Nephron progenitor cell (in vitro differentiated cells): ENCODE data around the gene ALG1L2.
"Not testable (repeated sequence)": the region's sequence is repeated elsewhere in the genome, so short reads cannot be mapped to it uniquely, and the experiment has no call there.

ENCODE experiments used
- DNase-seq: peaks from one replicate; pipeline ENCODE4 v3.0.0; 2021
- H3K27ac Mint-ChIP-seq: 2 replicates; pipeline ENCODE4 v1.8.0; 2021; ENCODE audit warnings: mild to moderate bottlenecking, moderate library complexity, mixed read lengths
- H3K27me3 Mint-ChIP-seq: 2 replicates; pipeline ENCODE4 v1.8.0; 2021; ENCODE audit warnings: mild to moderate bottlenecking, low read depth, mixed read lengths; ENCODE audit not compliant: poor library complexity
- H3K36me3 Mint-ChIP-seq: 2 replicates; pipeline ENCODE4 v1.8.0; 2021; ENCODE audit warnings: low read depth, mixed read lengths
- H3K4me1 Mint-ChIP-seq: 2 replicates; pipeline ENCODE4 v1.8.0; 2021; ENCODE audit warnings: mixed read lengths
- H3K4me3 Mint-ChIP-seq: 2 replicates; pipeline ENCODE4 v1.8.0; 2021; ENCODE audit warnings: mild to moderate bottlenecking, moderate library complexity, mixed read lengths
- H3K9me3 Mint-ChIP-seq: 2 replicates; pipeline ENCODE4 v1.8.0; 2021; ENCODE audit warnings: mild to moderate bottlenecking, moderate library complexity, mixed read lengths
- CTCF ChIP-seq: fragments of 200-600 bp; sonication (generic); IDR thresholded peaks from 2 replicates; pipeline ENCODE4 v1.5.0; 2021; ENCODE audit warnings: antibody characterized with exemption

ALG1L2 gene

GRCh38 chr3:130115400-130115799 is 33.8 kb downstream of the ALG1L2 start:
- Mint-ChIP-seq H3K36me3 (peaks cover 23% of the 10 kb centered on the region), H3K4me1 (peaks cover 24% of the 10 kb centered on the region)
- DNase-seq, H3K4me3 Mint-ChIP-seq, H3K27ac Mint-ChIP-seq, H3K27me3 Mint-ChIP-seq, H3K9me3 Mint-ChIP-seq: not testable (repeated sequence)

GRCh38 chr3:130117933-130118332 is 36.3 kb downstream of the ALG1L2 start:
- Mint-ChIP-seq H3K36me3 (peaks cover 35% of the 10 kb centered on the region), H3K9me3 (peaks cover 13% of the 10 kb centered on the region), H3K27me3 (no peaks in the 10 kb centered on the region), H3K4me1 (peaks cover 15% of the 10 kb centered on the region), H3K27ac (no peak overlapping the region), H3K4me3 (no peak overlapping the region)
- DNase-seq = no peak
- no peak for TF ChIP-seq CTCF

GRCh38 chr3:130119824-130120223 is 38.2 kb downstream of the ALG1L2 start:
- Mint-ChIP-seq H3K36me3 (peaks cover 29% of the 10 kb centered on the region), H3K9me3 (peaks cover 13% of the 10 kb centered on the region), H3K4me1 (peaks cover 10% of the 10 kb centered on the region)
- not testable (repeated sequence) for DNase-seq, H3K4me3 Mint-ChIP-seq, H3K27ac Mint-ChIP-seq, H3K27me3 Mint-ChIP-seq

- H3K27me3 Mint-ChIP-seq, H3K27ac Mint-ChIP-seq, DNase-seq, H3K4me3 Mint-ChIP-seq, H3K4me1 Mint-ChIP-seq: not testable (repeated sequence)
- H3K36me3 Mint-ChIP-seq = peaks cover 25% of the 10 kb centered on the region
- H3K9me3 Mint-ChIP-seq = peaks cover 13% of the 10 kb centered on the region
Observed at GRCh38 chr3:130120291-130120690, 38.7 kb downstream of the ALG1L2 start.

- peaks cover 13% of the 10 kb centered on the region for H3K9me3 Mint-ChIP-seq
- H3K4me3 Mint-ChIP-seq, H3K27me3 Mint-ChIP-seq, DNase-seq, H3K4me1 Mint-ChIP-seq: not testable (repeated sequence)
- peaks cover 25% of the 10 kb centered on the region for H3K36me3 Mint-ChIP-seq
- peak overlapping the region; percentile 64 for H3K27ac Mint-ChIP-seq
Observed at GRCh38 chr3:130122891-130123775, 41.5 kb downstream of the ALG1L2 start.

GRCh38 chr3:130125406-130125805 is 43.8 kb downstream of the ALG1L2 start:
- H3K27ac Mint-ChIP-seq, H3K9me3 Mint-ChIP-seq, H3K4me1 Mint-ChIP-seq, H3K4me3 Mint-ChIP-seq, DNase-seq, H3K27me3 Mint-ChIP-seq: not testable (repeated sequence)
- H3K36me3 Mint-ChIP-seq = peaks cover 12% of the 10 kb centered on the region

- not testable (repeated sequence) for H3K27me3 Mint-ChIP-seq, DNase-seq, H3K9me3 Mint-ChIP-seq, H3K36me3 Mint-ChIP-seq, H3K4me3 Mint-ChIP-seq, H3K4me1 Mint-ChIP-seq
- H3K27ac Mint-ChIP-seq = peak overlapping the region; percentile 61
Observed at GRCh38 chr3:130136337-130136736, 54.7 kb downstream of the ALG1L2 start.

GRCh38 chr3:130137685-130138084 is 56.1 kb downstream of the ALG1L2 start:
- DNase-seq, H3K4me1 Mint-ChIP-seq, H3K27ac Mint-ChIP-seq, H3K27me3 Mint-ChIP-seq, H3K36me3 Mint-ChIP-seq, H3K4me3 Mint-ChIP-seq, H3K9me3 Mint-ChIP-seq: not testable (repeated sequence)

- H3K27me3 Mint-ChIP-seq, H3K4me3 Mint-ChIP-seq, H3K4me1 Mint-ChIP-seq, H3K27ac Mint-ChIP-seq, DNase-seq, H3K36me3 Mint-ChIP-seq, H3K9me3 Mint-ChIP-seq: not testable (repeated sequence)
Observed at GRCh38 chr3:130138992-130139391, 57.4 kb downstream of the ALG1L2 start.

GRCh38 chr3:130140756-130141155 is 59.1 kb downstream of the ALG1L2 start:
- H3K27me3 Mint-ChIP-seq, H3K4me3 Mint-ChIP-seq, DNase-seq, H3K36me3 Mint-ChIP-seq, H3K27ac Mint-ChIP-seq, H3K4me1 Mint-ChIP-seq, H3K9me3 Mint-ChIP-seq: not testable (repeated sequence)
